ENCODE data around the gene COMMD1. TPM values are rescaled to one million over a fixed set of nuclear protein-coding genes. Genes with fewer than 3 reads are reported as not detected.

The COMMD1 gene
- total and polyA plus RNA-seq, 2 donors from 2014 or later = 38.5 to 99.4 TPM

DNA sequence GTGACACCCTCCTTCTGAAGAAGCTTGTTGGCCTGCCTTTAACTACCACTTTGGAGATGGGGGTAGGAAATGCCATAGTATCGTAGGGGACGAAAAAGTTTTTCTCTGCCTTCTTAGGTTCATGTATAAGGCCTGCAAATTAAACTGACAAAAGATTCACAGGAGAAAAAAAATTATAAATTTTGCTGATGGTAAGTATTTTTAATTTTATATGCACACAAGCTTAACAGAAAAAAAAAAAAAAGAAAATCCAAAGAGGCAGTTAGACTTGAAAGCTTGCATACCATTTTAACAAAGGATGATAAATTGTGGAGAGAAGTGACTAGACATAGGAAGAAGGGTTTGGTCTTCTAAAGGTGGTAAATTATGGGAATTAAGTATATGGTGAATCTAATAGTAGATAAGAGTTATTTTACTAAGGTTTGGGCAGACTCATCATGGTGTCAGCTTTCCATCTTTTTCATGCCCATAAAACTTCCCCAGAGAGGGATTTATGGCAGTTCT, 227.9 kb downstream of the COMMD1 start:
- Histone ChIP-seq H3K4me1 (ENCODE audit: control insufficient read depth in 2 of 3, insufficient read depth in 2 of 3, low read depth in 1 of 3, low read length in 3 of 3) (no peaks in the 10 kb centered on the region), H3K36me3 (ENCODE audit: control insufficient read depth in 2 of 3, insufficient read depth in 3 of 3, low read length in 3 of 3) (no peaks in the 10 kb centered on the region), H3K27ac (ENCODE audit: low read depth in 2 of 2, low read length in 2 of 2) (no peak overlapping the region), H3K9ac (ENCODE audit: low read length in 3 of 3) (no peak overlapping the region), H3K27me3 (ENCODE audit: control insufficient read depth, insufficient read depth, low read length) (no peaks in the 10 kb centered on the region), H3K4me3 (ENCODE audit: low read length in 3 of 3) (no peak overlapping the region), H3K9me3 (ENCODE audit: control insufficient read depth in 2 of 3, insufficient read depth in 1 of 3, low read length in 3 of 3) (no peaks in the 10 kb centered on the region)
- TF ChIP-seq, protein P1, sequence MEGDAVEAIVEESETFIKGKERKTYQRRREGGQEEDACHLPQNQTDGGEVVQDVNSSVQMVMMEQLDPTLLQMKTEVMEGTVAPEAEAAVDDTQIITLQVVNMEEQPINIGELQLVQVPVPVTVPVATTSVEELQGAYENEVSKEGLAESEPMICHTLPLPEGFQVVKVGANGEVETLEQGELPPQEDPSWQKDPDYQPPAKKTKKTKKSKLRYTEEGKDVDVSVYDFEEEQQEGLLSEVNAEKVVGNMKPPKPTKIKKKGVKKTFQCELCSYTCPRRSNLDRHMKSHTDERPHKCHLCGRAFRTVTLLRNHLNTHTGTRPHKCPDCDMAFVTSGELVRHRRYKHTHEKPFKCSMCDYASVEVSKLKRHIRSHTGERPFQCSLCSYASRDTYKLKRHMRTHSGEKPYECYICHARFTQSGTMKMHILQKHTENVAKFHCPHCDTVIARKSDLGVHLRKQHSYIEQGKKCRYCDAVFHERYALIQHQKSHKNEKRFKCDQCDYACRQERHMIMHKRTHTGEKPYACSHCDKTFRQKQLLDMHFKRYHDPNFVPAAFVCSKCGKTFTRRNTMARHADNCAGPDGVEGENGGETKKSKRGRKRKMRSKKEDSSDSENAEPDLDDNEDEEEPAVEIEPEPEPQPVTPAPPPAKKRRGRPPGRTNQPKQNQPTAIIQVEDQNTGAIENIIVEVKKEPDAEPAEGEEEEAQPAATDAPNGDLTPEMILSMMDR (IDR thresholded peaks at IDR 0.05; ENCODE audit: borderline replicate concordance, extremely low read depth, insufficient read depth) = no peak
- no peak for FAIRE-seq
- DNase-seq = no peak
- intact Hi-C loops (cut with DNase I) = no loop called here

DNA sequence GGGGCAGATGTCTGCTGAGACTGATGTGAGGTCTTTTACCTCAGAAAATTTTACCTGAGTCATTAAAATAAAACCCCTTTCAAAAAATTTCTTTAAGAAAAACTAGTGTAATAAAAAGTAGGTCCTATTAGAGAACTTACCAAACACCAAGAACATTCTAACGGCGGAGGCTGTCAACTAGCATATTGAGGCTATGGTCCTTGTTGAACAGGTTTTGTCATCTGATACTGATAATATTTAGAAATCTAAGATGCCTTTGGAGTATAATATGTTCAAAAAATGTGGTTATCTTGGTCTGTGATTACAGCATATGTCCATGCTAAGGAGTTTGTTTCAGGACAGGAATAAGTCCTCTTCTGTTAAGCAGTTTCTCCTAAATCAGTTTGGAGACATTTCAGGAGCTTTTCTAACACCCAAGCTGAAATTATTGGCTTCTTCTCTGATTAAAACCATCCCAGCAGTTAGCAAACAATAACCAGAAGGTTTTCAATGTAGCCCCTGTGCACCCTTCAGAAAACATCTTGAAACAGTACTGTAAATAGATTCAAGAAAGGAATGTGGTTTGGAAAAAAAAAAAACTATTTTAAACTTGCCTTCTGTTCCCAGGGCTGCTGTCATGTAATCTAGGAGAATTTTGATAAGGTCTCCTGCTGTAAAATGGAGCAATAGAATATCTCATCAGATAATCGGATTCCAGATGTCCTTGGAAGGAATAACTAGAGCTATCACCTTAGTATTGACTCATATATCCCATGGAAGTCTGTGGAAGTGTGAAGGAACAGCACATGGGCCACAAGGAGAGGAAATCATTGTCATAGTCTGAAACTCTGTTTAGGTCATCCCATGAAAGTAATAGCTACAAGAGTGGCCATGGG, 231.7 kb downstream of the COMMD1 start:
- no peak overlapping the region for H3K27ac ChIP-seq (ENCODE audit: low read depth in 2 of 2, low read length in 2 of 2)
- intact Hi-C loops (cut with DNase I) = no loop called here
- TF ChIP-seq, protein P1 (IDR thresholded peaks at IDR 0.05; ENCODE audit: borderline replicate concordance, extremely low read depth, insufficient read depth) = no peak
- FAIRE-seq (no peak), DNase-seq (no peak)
- no peaks in the 10 kb centered on the region for H3K4me1 ChIP-seq (ENCODE audit: control insufficient read depth in 2 of 3, insufficient read depth in 2 of 3, low read depth in 1 of 3, low read length in 3 of 3)
- no peaks in the 10 kb centered on the region for H3K36me3 ChIP-seq (ENCODE audit: control insufficient read depth in 2 of 3, insufficient read depth in 3 of 3, low read length in 3 of 3)
- no peak overlapping the region for H3K9ac ChIP-seq (ENCODE audit: low read length in 3 of 3)
- H3K27me3 ChIP-seq (ENCODE audit: control insufficient read depth, insufficient read depth, low read length) = no peaks in the 10 kb centered on the region
- no peaks in the 10 kb centered on the region for H3K9me3 ChIP-seq (ENCODE audit: control insufficient read depth in 2 of 3, insufficient read depth in 1 of 3, low read length in 3 of 3)
- no peak overlapping the region for H3K4me3 ChIP-seq (ENCODE audit: low read length in 3 of 3)

DNA sequence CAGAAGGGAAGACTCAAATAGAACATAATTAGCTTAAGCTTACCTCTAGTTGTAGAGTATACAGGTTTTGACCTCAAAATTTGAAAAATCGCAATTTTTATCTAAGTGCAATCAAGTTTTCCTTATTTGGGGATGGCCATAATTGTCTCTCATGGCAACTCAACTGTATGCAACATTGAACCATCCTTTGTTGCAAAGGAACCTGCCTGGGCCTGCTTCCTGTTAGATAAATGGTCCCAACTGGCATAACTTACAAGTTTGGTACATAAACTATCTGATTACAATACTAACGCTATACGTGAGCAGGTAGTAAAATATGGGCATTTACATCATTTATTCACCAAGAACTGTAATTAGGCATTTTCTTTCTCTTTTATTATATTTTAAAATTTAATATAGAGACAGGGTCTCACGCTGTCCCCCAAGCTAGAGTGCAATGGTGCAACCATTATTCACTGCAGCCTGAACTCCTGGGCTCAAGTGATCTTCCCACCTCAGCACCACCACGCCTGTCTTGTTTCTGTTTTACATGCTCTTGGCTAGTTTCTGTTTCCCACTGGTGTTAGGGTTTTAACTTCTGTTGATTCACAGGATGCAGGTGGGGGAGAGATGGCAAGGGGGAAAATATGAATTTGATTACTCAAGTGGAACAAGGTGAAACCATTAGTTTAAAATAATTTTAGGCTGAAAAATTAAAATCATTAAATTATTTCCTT, 235.1 kb downstream of the COMMD1 start:
- Histone ChIP-seq H3K9ac (ENCODE audit: low read length in 3 of 3) (no peak overlapping the region), H3K36me3 (ENCODE audit: control insufficient read depth in 2 of 3, insufficient read depth in 3 of 3, low read length in 3 of 3) (no peaks in the 10 kb centered on the region), H3K4me1 (ENCODE audit: control insufficient read depth in 2 of 3, insufficient read depth in 2 of 3, low read depth in 1 of 3, low read length in 3 of 3) (no peaks in the 10 kb centered on the region), H3K4me3 (ENCODE audit: low read length in 3 of 3) (no peak overlapping the region), H3K9me3 (ENCODE audit: control insufficient read depth in 2 of 3, insufficient read depth in 1 of 3, low read length in 3 of 3) (no peaks in the 10 kb centered on the region), H3K27ac (ENCODE audit: low read depth in 2 of 2, low read length in 2 of 2) (no peak overlapping the region), H3K27me3 (ENCODE audit: control insufficient read depth, insufficient read depth, low read length) (no peaks in the 10 kb centered on the region)
- TF ChIP-seq, protein P1 (IDR thresholded peaks at IDR 0.05; ENCODE audit: borderline replicate concordance, extremely low read depth, insufficient read depth) = no peak
- DNase-seq (no peak), FAIRE-seq (no peak)
- intact Hi-C loops (cut with DNase I) = no loop called here

Data from kidney (tissue), 14 donors.